Esophagus muscularis mucosa (tissue), 3 donors: ENCODE results near the gene LENEP.

ENCODE experiments used
- EP300 ChIP-seq: sonication (generic); formaldehyde crosslinking; IDR thresholded peaks from one replicate; pipeline ENCODE4 v1.6.1; 2017; ENCODE audit warnings: antibody characterized with exemption
- POLR2AphosphoS5 ChIP-seq, 2 donors: sonication (generic); formaldehyde crosslinking; IDR thresholded peaks; one replicate each; pipeline ENCODE4 v1.6.1; 2017; ENCODE audit warnings: antibody characterized with exemption in 2 of 2

DNA sequence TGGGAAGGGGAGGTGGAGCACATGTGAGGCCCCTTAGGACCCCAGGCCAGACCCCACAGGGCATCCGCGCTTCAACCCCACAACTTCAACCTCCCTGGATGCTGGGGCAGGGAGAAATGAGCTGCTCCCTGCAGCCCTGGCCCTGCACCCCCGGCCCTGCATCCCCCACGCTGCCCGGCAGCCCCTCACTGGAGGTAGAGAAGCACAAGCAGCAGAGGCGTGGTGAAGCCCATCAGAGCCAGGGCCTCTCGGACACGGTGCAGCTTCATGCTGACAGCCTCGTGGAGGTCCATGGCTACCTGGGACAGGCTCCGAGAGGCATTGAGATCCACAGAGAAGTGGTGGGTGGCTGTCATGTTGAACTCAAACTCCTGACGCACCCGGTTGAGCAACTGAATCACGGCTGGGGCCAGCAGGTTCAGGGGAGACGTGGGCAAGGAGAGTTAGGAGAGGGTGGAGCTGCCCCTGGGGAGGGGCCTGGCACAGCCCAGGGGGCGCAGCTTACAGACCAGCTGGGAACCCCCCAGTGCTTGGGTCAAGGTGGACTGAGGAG, 36.9 kb downstream of the LENEP start:
- TF ChIP-seq POLR2AphosphoS5 (IDR thresholded peaks at IDR 0.05) (no peak), EP300 (no peak)
